LNCaP clone FGC (cell line): ENCODE data around the gene NRP2.

ENCODE experiments used
- DNase-seq: peaks from one replicate; pipeline ENCODE4 v3.0.0-alpha.2; 2011; ENCODE audit warnings: low read depth
- H3K4me3 ChIP-seq: 2 replicates; pipeline ENCODE4 v1.5.1; 2011; ENCODE audit warnings: mild to moderate bottlenecking, low read depth, low read length, control low read depth
- TF ChIP-seq, protein P1 (sequence below): IDR thresholded peaks from 2 replicates; pipeline ENCODE4 v1.5.1; 2012; ENCODE audit warnings: mild to moderate bottlenecking; ENCODE audit not compliant: control insufficient read depth, insufficient read depth; ENCODE audit errors: extremely low read depth

Gene NRP2

DNA sequence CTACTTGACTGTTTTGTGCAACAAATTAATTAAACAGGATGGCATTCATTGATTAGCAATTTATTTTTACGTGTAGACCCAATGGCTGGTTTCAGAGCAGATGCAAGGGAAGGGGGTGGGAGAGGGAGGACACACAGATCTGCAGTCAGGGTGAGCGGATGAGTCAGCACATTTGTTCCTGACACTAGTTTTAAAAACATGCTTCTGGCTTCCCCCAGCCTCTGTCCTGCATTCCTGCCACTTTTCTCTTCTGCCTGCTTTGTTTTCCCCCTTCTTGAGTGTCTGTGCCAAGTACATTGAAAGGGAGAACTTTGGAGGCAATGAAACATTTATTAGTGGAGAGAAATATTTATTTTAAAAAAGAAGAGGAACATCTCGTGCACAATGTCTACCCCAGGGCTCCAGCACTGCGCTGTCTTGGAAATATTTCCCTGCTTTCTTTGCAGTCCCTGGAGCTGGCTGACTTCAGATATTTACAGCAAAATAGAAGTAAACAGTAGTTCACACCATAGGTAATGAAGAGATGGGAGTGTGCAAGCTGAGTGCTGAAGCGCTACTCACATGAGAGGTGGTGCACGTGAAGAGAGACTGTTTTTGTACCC lies 52.2 kb downstream of the NRP2 start:
- no peak overlapping the region for H3K4me3 ChIP-seq
- no peak for DNase-seq
- TF ChIP-seq, protein P1, sequence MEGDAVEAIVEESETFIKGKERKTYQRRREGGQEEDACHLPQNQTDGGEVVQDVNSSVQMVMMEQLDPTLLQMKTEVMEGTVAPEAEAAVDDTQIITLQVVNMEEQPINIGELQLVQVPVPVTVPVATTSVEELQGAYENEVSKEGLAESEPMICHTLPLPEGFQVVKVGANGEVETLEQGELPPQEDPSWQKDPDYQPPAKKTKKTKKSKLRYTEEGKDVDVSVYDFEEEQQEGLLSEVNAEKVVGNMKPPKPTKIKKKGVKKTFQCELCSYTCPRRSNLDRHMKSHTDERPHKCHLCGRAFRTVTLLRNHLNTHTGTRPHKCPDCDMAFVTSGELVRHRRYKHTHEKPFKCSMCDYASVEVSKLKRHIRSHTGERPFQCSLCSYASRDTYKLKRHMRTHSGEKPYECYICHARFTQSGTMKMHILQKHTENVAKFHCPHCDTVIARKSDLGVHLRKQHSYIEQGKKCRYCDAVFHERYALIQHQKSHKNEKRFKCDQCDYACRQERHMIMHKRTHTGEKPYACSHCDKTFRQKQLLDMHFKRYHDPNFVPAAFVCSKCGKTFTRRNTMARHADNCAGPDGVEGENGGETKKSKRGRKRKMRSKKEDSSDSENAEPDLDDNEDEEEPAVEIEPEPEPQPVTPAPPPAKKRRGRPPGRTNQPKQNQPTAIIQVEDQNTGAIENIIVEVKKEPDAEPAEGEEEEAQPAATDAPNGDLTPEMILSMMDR = no peak

DNA sequence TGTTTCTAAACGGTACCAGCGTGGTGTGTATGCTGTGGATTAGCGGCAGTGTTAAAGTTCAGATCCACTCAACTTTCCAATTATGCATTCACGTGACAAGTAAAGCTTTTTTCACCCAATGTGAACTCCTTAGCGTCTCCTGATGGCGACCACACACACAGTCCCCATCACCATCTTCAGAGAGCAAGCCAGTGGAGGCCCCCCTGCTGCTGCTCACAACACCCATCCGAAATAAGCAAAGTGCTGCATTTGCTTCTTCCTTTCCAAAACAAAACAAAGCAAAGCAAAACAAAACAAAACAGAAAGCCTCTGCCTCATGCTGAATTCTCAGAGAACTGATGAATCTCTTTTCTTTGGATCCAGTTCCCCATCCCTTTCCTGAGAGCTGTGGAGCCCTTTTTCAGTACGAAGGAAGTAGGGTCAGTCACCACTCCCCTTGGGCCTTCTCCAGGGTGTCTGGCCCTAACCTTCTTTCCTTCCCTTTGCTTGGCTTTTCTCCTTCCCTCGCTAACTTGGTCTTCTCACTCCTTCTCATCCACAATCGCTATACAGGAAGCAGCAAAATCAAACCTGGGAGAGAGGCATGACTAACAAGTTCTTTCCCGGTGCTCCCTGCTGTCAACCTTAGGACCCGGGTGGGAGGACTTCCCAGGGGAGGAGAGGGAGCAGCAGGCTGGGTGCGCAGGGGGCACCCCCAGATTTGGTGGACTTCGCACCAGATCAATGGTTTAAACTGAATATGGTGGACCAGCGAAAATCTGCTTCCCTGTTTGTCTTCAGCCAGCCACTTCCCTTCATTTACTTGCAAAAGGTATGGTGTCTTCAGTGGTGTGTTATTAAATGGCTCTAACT lies 56.0 kb downstream of the NRP2 start:
- TF ChIP-seq, protein P1 = no peak
- no peak overlapping the region for H3K4me3 ChIP-seq
- DNase-seq = no peak

DNA sequence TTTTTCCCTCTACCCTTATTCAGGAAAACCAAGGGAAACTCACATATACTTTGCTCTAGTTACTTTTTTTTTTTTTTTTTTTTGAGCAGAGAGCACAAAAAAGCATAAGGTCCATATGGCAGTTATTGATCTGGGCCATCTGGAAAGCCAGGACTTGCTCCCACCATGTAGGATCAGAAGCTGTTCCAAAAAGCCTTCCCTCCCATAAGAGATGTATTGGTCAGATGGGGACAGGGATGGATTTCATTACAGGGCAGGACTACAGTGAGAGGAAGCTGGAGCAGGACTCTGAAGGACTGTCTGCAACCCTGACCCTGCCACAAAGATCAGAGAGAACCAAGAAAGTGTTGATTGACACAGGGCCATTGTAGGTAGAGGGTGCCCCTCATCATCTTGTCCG lies 57.3 kb downstream of the NRP2 start:
- TF ChIP-seq, protein P1 = no peak
- no peak for DNase-seq
- no peak overlapping the region for H3K4me3 ChIP-seq

DNA sequence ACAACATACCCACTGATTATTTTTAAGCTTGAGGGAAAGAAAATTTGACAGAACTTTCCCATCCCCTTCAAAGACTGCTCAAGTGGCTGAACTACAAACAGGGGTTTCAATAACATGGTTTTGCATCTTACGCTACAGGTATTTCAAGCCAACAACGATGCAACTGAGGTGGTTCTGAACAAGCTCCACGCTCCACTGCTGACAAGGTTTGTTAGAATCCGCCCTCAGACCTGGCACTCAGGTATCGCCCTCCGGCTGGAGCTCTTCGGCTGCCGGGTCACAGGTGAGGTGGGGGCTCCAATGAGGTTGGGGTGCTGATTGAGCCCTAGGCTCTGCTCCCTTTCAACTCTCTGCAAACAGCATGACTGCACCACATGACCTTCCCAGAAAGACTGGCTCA lies 58.1 kb downstream of the NRP2 start:
- DNase-seq = no peak
- H3K4me3 ChIP-seq = no peak overlapping the region
- TF ChIP-seq, protein P1 = no peak

DNA sequence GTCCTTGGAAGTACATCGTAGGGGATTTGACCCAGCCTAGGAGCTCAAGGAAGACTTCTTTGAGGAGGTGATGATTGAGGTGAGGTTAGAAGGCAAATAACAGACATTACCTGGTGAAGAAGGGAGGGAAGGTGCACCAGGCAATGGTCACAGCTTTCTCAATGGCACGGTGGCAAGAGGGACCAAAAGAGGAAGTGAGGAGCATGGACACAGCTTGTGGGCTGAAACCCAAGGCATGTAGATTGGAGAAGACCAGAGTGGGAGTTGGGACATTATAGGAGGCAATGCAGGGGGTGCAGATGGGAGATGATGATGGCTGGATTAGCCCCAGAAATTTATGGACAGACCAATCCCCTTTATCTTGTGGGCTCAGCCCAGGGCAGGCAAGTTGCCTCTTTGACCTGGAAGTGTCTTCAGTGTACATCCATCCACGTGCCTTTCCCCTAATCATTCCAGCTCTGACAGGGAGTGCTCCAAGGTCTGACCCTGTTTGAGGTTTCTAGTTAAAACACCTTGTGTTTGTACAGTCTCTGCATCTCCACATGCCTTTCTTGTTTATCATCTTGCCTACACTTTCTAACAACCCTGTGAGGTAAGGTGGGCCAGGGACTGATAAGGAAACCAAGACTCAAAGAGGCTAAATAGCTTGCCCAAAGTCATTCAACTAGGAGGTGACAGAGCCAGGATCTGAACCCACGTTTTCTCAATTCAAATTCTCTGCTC lies 59.1 kb downstream of the NRP2 start:
- DNase-seq = no peak
- H3K4me3 ChIP-seq = no peak overlapping the region
- TF ChIP-seq, protein P1 = no peak

DNA sequence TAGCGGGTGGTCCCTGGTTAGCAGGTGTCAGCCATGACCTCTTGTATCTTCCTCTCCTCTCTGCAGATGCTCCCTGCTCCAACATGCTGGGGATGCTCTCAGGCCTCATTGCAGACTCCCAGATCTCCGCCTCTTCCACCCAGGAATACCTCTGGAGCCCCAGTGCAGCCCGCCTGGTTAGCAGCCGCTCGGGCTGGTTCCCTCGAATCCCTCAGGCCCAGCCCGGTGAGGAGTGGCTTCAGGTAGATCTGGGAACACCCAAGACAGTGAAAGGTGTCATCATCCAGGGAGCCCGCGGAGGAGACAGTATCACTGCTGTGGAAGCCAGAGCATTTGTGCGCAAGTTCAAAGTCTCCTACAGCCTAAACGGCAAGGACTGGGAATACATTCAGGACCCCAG lies 60.8 kb downstream of the NRP2 start:
- H3K4me3 ChIP-seq = no peak overlapping the region
- TF ChIP-seq, protein P1 = no peak
- no peak for DNase-seq
